ENCODE results near the gene GOLGA8T.
"Not testable (repeated sequence)": the region's sequence is repeated elsewhere in the genome, so short reads cannot be mapped to it uniquely, and the experiment has no call there.

DNA sequence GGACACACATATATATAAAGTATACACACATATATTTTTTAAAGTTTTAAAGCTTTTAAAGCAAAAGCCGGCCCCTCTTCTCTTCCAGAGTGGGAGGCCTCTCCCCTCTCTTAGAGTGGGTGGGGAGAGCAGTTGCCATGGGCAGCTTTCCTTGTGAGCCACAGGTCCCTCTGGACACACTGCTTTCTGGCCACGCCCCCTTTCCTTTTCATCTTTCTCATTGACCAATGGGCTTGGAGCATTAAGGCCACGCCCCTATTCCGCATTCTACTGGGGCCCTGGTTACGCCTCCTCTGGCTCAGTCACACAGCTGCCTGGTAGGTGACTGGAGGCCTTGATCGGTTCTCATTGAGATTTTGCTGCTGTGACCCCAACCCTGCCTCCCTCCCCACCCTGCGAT is at the start of gene GOLGA8T:
- TF ChIP-seq, protein P1, sequence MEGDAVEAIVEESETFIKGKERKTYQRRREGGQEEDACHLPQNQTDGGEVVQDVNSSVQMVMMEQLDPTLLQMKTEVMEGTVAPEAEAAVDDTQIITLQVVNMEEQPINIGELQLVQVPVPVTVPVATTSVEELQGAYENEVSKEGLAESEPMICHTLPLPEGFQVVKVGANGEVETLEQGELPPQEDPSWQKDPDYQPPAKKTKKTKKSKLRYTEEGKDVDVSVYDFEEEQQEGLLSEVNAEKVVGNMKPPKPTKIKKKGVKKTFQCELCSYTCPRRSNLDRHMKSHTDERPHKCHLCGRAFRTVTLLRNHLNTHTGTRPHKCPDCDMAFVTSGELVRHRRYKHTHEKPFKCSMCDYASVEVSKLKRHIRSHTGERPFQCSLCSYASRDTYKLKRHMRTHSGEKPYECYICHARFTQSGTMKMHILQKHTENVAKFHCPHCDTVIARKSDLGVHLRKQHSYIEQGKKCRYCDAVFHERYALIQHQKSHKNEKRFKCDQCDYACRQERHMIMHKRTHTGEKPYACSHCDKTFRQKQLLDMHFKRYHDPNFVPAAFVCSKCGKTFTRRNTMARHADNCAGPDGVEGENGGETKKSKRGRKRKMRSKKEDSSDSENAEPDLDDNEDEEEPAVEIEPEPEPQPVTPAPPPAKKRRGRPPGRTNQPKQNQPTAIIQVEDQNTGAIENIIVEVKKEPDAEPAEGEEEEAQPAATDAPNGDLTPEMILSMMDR (conservative IDR thresholded peaks at IDR 0.05; ENCODE audit: low read depth, low read length), result not testable (repeated sequence)
- TF ChIP-seq, protein P2, sequence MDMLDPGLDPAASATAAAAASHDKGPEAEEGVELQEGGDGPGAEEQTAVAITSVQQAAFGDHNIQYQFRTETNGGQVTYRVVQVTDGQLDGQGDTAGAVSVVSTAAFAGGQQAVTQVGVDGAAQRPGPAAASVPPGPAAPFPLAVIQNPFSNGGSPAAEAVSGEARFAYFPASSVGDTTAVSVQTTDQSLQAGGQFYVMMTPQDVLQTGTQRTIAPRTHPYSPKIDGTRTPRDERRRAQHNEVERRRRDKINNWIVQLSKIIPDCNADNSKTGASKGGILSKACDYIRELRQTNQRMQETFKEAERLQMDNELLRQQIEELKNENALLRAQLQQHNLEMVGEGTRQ (IDR thresholded peaks at IDR 0.05; ENCODE audit: low read depth, low read length), result not testable (repeated sequence)
